Trophoblast cell (in vitro differentiated cells and primary cell): ENCODE data around the gene CHAT.

Source experiments
- DNase-seq, 2 donors: peaks; one replicate each; pipeline ENCODE4 v3.0.0-alpha.2; 2016
- H2AFZ ChIP-seq: 2 replicates; pipeline ENCODE4 v1.6.1; 2013; ENCODE audit warnings: low read length, moderate library complexity, mild to moderate bottlenecking; ENCODE audit not compliant: insufficient read depth, poor library complexity
- H2AK5ac ChIP-seq: 2 replicates; pipeline ENCODE4 v1.6.1; 2013; ENCODE audit warnings: mild to moderate bottlenecking, low read length
- H2BK120ac ChIP-seq: 2 replicates; pipeline ENCODE4 v1.6.1; 2013; ENCODE audit warnings: low read length, mild to moderate bottlenecking, moderate library complexity; ENCODE audit not compliant: insufficient read depth, poor library complexity
- H2BK12ac ChIP-seq: 2 replicates; pipeline ENCODE4 v1.6.1; 2013; ENCODE audit warnings: mild to moderate bottlenecking, low read length, moderate library complexity
- H2BK5ac ChIP-seq: 2 replicates; pipeline ENCODE4 v1.6.1; 2013; ENCODE audit warnings: low read length, low read depth, moderate library complexity, mild to moderate bottlenecking; ENCODE audit not compliant: poor library complexity
- H3K14ac ChIP-seq: 2 replicates; pipeline ENCODE4 v1.6.1; 2013; ENCODE audit warnings: mild to moderate bottlenecking, low read length
- H3K18ac ChIP-seq: 2 replicates; pipeline ENCODE4 v1.6.1; 2013; ENCODE audit warnings: mild to moderate bottlenecking, low read length
- H3K23ac ChIP-seq: 2 replicates; pipeline ENCODE4 v1.6.1; 2013; ENCODE audit warnings: low read length
- H3K27ac ChIP-seq: 2 replicates; pipeline ENCODE4 v1.5.1; 2013; ENCODE audit warnings: low read depth, mild to moderate bottlenecking, inconsistent platforms, low read length, moderate library complexity
- H3K27me3 ChIP-seq: 2 replicates; pipeline ENCODE4 v1.6.1; 2013; ENCODE audit warnings: inconsistent platforms, mild to moderate bottlenecking, low read length, moderate library complexity; ENCODE audit not compliant: insufficient read depth
- H3K36me3 ChIP-seq, 2 experiments: 1 replicate in 1 of 2; 2 replicates in 1 of 2; pipeline ENCODE4 v1.6.1; 2013; ENCODE audit warnings: low read length in 2 of 2, mild to moderate bottlenecking in 2 of 2, moderate library complexity in 1 of 2; ENCODE audit not compliant: insufficient read depth in 2 of 2, control insufficient read depth in 1 of 2
- H3K4ac ChIP-seq: 2 replicates; pipeline ENCODE4 v1.6.1; 2013; ENCODE audit warnings: low read depth, mild to moderate bottlenecking, low read length, moderate library complexity
- H3K4me1 ChIP-seq, 2 experiments: 1 replicate in 1 of 2; 2 replicates in 1 of 2; pipeline ENCODE4 v1.6.1; 2013; ENCODE audit warnings: low read length in 2 of 2, mild to moderate bottlenecking in 2 of 2, moderate library complexity in 1 of 2; ENCODE audit not compliant: insufficient read depth in 2 of 2, control insufficient read depth in 1 of 2
- H3K4me2 ChIP-seq: 2 replicates; pipeline ENCODE4 v1.6.1; 2013; ENCODE audit warnings: inconsistent platforms, mild to moderate bottlenecking, low read length, moderate library complexity
- H3K4me3 ChIP-seq: 2 replicates; pipeline ENCODE4 v1.5.1; 2013; ENCODE audit warnings: mild to moderate bottlenecking, low read depth, low read length, inconsistent platforms
- H3K79me1 ChIP-seq: one replicate; pipeline ENCODE4 v1.6.1; 2013; ENCODE audit warnings: low read length
- H3K79me2 ChIP-seq: 2 replicates; pipeline ENCODE4 v1.6.1; 2013; ENCODE audit warnings: low read length, mild to moderate bottlenecking; ENCODE audit not compliant: control insufficient read depth, insufficient read depth, poor library complexity
- H3K9ac ChIP-seq: 2 replicates; pipeline ENCODE4 v1.6.1; 2013; ENCODE audit warnings: mild to moderate bottlenecking, low read length
- H3K9me3 ChIP-seq: 2 replicates; pipeline ENCODE4 v1.6.1; 2013; ENCODE audit warnings: low read depth, mild to moderate bottlenecking, control low read depth, inconsistent platforms, low read length; ENCODE audit not compliant: insufficient read depth
- H4K12ac ChIP-seq: 2 replicates; pipeline ENCODE4 v1.6.1; 2013; ENCODE audit warnings: low read depth, mild to moderate bottlenecking, low read length, moderate library complexity
- H4K8ac ChIP-seq: 2 replicates; pipeline ENCODE4 v1.6.1; 2013; ENCODE audit warnings: low read depth, mild to moderate bottlenecking, low read length, moderate library complexity
- H4K91ac ChIP-seq: one replicate; pipeline ENCODE4 v1.6.1; 2013; ENCODE audit warnings: low read depth, mild to moderate bottlenecking, low read length, moderate library complexity
- WGBS: extraction: QIAGEN DNeasy Blood & Tissue Kit; methylation state at CpG from one replicate; pipeline ENCODE4 v1.1.7; 2013; ENCODE audit warnings: missing lambda C conversion rate; ENCODE audit not compliant: insufficient read length, insufficient coverage; ENCODE audit errors: extremely low coverage; 5-methylcytosine and 5-hydroxymethylcytosine counted together

CHAT gene

DNA sequence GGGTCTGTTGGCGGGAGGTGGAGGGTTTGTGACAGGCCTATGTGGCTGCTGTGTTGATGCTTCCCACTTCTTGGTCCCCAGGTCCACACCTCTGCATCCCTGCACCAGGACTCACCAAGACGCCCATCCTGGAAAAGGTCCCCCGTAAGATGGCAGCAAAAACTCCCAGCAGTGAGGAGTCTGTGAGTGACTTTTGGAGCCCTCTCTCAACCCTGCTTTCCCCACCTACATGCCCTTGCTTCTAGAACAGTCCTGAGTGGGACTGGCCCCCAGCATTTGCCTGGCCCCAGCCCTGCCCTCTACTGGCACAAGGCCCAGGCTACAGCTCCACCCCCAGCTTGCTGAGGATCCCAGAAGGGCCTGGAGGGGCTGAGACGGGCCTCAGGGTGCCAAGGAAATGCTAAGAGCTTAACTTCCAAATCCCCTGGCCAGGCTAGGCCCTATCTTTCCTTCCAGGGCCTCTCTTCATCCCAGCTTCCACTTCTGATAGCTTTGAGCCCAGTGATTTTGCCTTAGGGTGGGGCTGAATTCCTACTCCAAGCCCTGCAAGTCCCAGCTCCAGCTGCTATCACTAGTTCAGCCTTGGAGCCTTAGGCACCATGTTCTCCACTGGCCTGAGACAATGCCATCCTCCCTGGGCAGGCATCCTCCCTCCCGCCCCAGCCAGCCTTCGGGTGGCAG lies 2.7 kb downstream of the CHAT start:
- Histone ChIP-seq H3K9me3 (peaks cover 16% of the 10 kb centered on the region), H3K4me3 (no peak overlapping the region), H3K9ac (no peak overlapping the region), H4K12ac (no peak overlapping the region), H2BK12ac (no peak overlapping the region), H4K91ac (no peak overlapping the region), H3K27me3 (peaks cover 44% of the 10 kb centered on the region), H3K14ac (no peak overlapping the region), H3K27ac (no peak overlapping the region), H3K79me1 (no peaks in the 10 kb centered on the region), H2BK120ac (no peak overlapping the region), H3K4me2 (no peak overlapping the region), H3K4me1 (no peaks in the 10 kb centered on the region), H2AFZ (no peak overlapping the region), H4K8ac (no peak overlapping the region), H3K4ac (no peak overlapping the region), H3K79me2 (no peaks in the 10 kb centered on the region), H3K23ac (no peak overlapping the region), H3K18ac (no peak overlapping the region), H3K36me3 (no peaks in the 10 kb centered on the region), H2BK5ac (no peak overlapping the region), H2AK5ac (no peak overlapping the region)
- DNase-seq, result no peak
- no CpG with 5 or more reads among the region's 6 CpGs for WGBS

- H3K4me2 ChIP-seq, result no peak overlapping the region
- H2AFZ ChIP-seq, result no peak overlapping the region
- H3K4me3 ChIP-seq, result no peak overlapping the region
- H3K23ac ChIP-seq, result no peak overlapping the region
- no peaks in the 10 kb centered on the region for H3K4me1 ChIP-seq
- H3K79me2 ChIP-seq, result no peaks in the 10 kb centered on the region
- H3K9ac ChIP-seq, result no peak overlapping the region
- peaks cover 36% of the 10 kb centered on the region for H3K27me3 ChIP-seq
- H4K8ac ChIP-seq, result no peak overlapping the region
- no peaks in the 10 kb centered on the region for H3K79me1 ChIP-seq
- no peak overlapping the region for H4K91ac ChIP-seq
- H3K4ac ChIP-seq, result no peak overlapping the region
- H3K18ac ChIP-seq, result no peak overlapping the region
- H2BK120ac ChIP-seq, result no peak overlapping the region
- H3K36me3 ChIP-seq, result no peaks in the 10 kb centered on the region
- H2BK12ac ChIP-seq, result no peak overlapping the region
- no peak for DNase-seq
- H2BK5ac ChIP-seq, result no peak overlapping the region
- no peak overlapping the region for H4K12ac ChIP-seq
- WGBS, result no CpG with 5 or more reads among the region's 7 CpGs
- H3K14ac ChIP-seq, result no peak overlapping the region
- no peak overlapping the region for H3K27ac ChIP-seq
- H2AK5ac ChIP-seq, result no peak overlapping the region
- peaks cover 8% of the 10 kb centered on the region for H3K9me3 ChIP-seq
Observed at GRCh38 chr10:49617121-49618020, 3.5 kb downstream of the CHAT start.

GRCh38 chr10:49618821-49619220 lies 5.0 kb downstream of the CHAT start:
- Histone ChIP-seq H3K27ac (no peak overlapping the region), H3K79me2 (no peaks in the 10 kb centered on the region), H2AFZ (no peak overlapping the region), H4K12ac (no peak overlapping the region), H2BK5ac (no peak overlapping the region), H2BK12ac (no peak overlapping the region), H3K18ac (no peak overlapping the region), H3K4me1 (no peaks in the 10 kb centered on the region), H3K79me1 (no peaks in the 10 kb centered on the region), H4K91ac (no peak overlapping the region), H2AK5ac (no peak overlapping the region), H3K27me3 (peaks cover 22% of the 10 kb centered on the region), H3K4me3 (no peak overlapping the region), H4K8ac (no peak overlapping the region), H3K4ac (no peak overlapping the region), H3K9me3 (peaks cover 5% of the 10 kb centered on the region), H3K9ac (no peak overlapping the region), H3K14ac (no peak overlapping the region), H3K23ac (no peak overlapping the region), H3K36me3 (no peaks in the 10 kb centered on the region), H3K4me2 (no peak overlapping the region), H2BK120ac (no peak overlapping the region)
- no CpG with 5 or more reads among the region's 2 CpGs for WGBS
- no peak for DNase-seq

DNA sequence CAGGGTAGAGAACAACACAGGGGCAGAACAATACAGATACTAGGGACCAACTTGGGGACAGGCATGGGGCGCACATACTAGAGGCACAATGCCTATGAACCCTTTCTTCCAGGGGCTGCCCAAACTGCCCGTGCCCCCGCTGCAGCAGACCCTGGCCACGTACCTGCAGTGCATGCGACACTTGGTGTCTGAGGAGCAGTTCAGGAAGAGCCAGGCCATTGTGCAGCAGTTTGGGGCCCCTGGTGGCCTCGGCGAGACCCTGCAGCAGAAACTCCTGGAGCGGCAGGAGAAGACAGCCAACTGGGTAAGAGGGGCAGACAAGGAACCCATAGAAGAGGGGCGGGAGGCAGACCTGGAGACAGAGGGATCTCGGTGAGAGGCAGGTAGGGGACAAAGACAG lies 5.8 kb downstream of the CHAT start:
- Histone ChIP-seq H4K91ac (no peak overlapping the region), H3K4me1 (no peaks in the 10 kb centered on the region), H3K79me1 (no peaks in the 10 kb centered on the region), H3K27me3 (peaks cover 16% of the 10 kb centered on the region), H3K9ac (no peak overlapping the region), H3K4me3 (no peak overlapping the region), H3K18ac (no peak overlapping the region), H2BK120ac (no peak overlapping the region), H2AK5ac (no peak overlapping the region), H3K4ac (no peak overlapping the region), H3K14ac (no peak overlapping the region), H2BK12ac (no peak overlapping the region), H4K12ac (no peak overlapping the region), H2BK5ac (no peak overlapping the region), H3K9me3 (peaks cover 4% of the 10 kb centered on the region), H3K27ac (no peak overlapping the region), H3K23ac (no peak overlapping the region), H3K36me3 (no peaks in the 10 kb centered on the region), H2AFZ (no peak overlapping the region), H3K4me2 (no peak overlapping the region), H3K79me2 (no peaks in the 10 kb centered on the region), H4K8ac (no peak overlapping the region)
- no CpG with 5 or more reads among the region's 10 CpGs for WGBS
- no peak for DNase-seq
